Breast epithelium (tissue), 4 donors: ENCODE measurements around the gene YKT6. TPM values are rescaled to one million over a fixed set of nuclear protein-coding genes. Genes with fewer than 3 reads are reported as not detected.

Source experiments
- DNase-seq, 2 donors: peaks; one replicate each; pipeline ENCODE4 v3.0.0-alpha.2; 2019; ENCODE audit warnings: low spot score in 2 of 2
- H3K27ac ChIP-seq, 2 donors: fragments of 200-600 bp; sonication (generic) in 1 of 2; one replicate each; pipeline ENCODE4 v1.5.1; 2016 to 2019; ENCODE audit warnings: mild to moderate bottlenecking in 1 of 2
- H3K27me3 ChIP-seq, 2 donors: fragments of 200-600 bp; sonication (generic) in 1 of 2; one replicate each; pipeline versions ENCODE4 v1.5.1 to v1.6.0; 2017 to 2019; ENCODE audit warnings: control low read depth in 1 of 2, mild to moderate bottlenecking in 1 of 2
- H3K36me3 ChIP-seq: fragments of 200-600 bp; one replicate; pipeline ENCODE4 v1.5.1; 2019
- H3K4me1 ChIP-seq, 2 donors: fragments of 200-600 bp; sonication (generic); one replicate each; pipeline ENCODE4 v1.5.1; 2016 to 2019; ENCODE audit warnings: control low read depth in 1 of 2
- H3K4me3 ChIP-seq, 3 donors: fragments of 200-600 bp; sonication (generic); 1 replicate in 2 of 3; 2 replicates in 1 of 3; pipeline ENCODE4 v1.5.1; 2016 to 2019; ENCODE audit warnings: mild to moderate bottlenecking in 3 of 3, moderate library complexity in 2 of 3
- H3K9me3 ChIP-seq, 2 donors: fragments of 200-600 bp; sonication (generic) in 1 of 2; one replicate each; pipeline ENCODE4 v1.5.1; 2016 to 2019; ENCODE audit warnings: control low read depth in 1 of 2
- POLR2A ChIP-seq: fragments of 450-650 bp; IDR thresholded peaks from one replicate; pipeline ENCODE4 v1.6.1; 2016; ENCODE audit warnings: antibody characterized with exemption, mild to moderate bottlenecking, moderate library complexity
- POLR2AphosphoS5 ChIP-seq, 3 donors: sonication (generic); formaldehyde crosslinking; IDR thresholded peaks; one replicate each; pipeline ENCODE4 v1.6.1; 2017; ENCODE audit warnings: antibody characterized with exemption in 3 of 3
- intact Hi-C: fragments of 100-400 bp; cut with DNase I; formaldehyde crosslinking; loops from one replicate; pipeline ENCODE4 v1.15.1; 2023; ENCODE audit warnings: low total_unique reads
- total RNA-seq, 3 donors: library from RNA; depleted of rRNA; stranded (reverse); fragments of >200 nt; gene quantifications; one replicate each; pipeline ENCODE4 v1.1.0, GENCODE V29; 2016
- TF ChIP-seq, protein P1 (sequence below), 3 donors: fragments of 450-650 bp; IDR thresholded peaks; one replicate each; pipeline ENCODE4 v1.5.1; 2016 to 2017; ENCODE audit warnings: antibody characterized with exemption in 3 of 3, mild to moderate bottlenecking in 3 of 3, moderate library complexity in 3 of 3

Gene YKT6
- total RNA-seq, 3 donors from 2014 or later = 40.2 to 57.0 (median 49.4) TPM

DNA sequence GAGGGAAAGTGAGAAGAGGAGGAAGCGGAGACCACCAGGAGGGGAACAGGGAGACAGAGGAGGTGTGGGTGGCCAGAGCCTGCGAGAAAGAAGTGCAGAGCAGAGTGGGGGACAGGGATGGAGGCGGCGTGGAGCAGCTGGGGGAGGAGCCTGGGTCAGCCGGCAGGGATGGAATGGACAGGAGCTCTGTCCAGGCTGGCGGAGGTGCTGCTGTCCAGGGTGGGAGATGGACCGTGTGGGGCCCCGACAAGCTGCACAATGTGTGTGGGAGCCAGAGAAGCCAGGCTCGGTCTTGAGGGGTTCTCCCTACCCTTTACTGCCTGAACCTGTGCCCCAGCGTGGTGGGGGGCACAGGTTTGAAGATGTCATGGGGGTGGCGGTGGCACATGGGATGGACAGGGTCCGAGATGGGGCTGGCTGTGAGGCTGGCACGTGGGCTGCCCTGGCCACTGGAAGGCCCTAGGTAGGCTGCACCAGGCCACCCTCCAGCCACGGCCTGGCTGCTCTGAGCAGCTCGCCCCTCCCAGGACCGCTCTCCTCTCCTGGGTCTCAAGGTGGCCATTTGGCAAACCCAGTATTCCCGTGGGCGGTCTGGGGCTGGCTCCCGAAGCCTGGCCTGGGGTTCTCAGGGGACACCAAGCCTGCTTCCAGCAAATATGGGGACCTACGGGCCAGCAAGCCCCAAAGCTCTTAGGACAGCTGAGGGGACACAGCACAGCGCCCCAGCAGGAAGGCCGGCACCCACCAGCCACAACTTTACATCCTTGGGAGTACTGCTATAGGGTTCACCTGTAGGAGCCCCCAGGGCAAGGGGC, 32.3 kb downstream of the YKT6 start:
- no peak overlapping the region for H3K4me3 ChIP-seq
- no peak for DNase-seq
- intact Hi-C loops = no loop called here
- H3K27ac ChIP-seq = no peak overlapping the region
- H3K27me3 ChIP-seq = no peaks in the 10 kb centered on the region
- H3K4me1 ChIP-seq = no peaks in the 10 kb centered on the region
- no peaks in the 10 kb centered on the region for H3K36me3 ChIP-seq
- TF ChIP-seq, protein P1, sequence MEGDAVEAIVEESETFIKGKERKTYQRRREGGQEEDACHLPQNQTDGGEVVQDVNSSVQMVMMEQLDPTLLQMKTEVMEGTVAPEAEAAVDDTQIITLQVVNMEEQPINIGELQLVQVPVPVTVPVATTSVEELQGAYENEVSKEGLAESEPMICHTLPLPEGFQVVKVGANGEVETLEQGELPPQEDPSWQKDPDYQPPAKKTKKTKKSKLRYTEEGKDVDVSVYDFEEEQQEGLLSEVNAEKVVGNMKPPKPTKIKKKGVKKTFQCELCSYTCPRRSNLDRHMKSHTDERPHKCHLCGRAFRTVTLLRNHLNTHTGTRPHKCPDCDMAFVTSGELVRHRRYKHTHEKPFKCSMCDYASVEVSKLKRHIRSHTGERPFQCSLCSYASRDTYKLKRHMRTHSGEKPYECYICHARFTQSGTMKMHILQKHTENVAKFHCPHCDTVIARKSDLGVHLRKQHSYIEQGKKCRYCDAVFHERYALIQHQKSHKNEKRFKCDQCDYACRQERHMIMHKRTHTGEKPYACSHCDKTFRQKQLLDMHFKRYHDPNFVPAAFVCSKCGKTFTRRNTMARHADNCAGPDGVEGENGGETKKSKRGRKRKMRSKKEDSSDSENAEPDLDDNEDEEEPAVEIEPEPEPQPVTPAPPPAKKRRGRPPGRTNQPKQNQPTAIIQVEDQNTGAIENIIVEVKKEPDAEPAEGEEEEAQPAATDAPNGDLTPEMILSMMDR (IDR thresholded peaks at IDR 0.05) = no peak
- no peak for TF ChIP-seq POLR2AphosphoS5 (IDR thresholded peaks at IDR 0.05)
- TF ChIP-seq POLR2A = no peak
- H3K9me3 ChIP-seq = no peaks in the 10 kb centered on the region

DNA sequence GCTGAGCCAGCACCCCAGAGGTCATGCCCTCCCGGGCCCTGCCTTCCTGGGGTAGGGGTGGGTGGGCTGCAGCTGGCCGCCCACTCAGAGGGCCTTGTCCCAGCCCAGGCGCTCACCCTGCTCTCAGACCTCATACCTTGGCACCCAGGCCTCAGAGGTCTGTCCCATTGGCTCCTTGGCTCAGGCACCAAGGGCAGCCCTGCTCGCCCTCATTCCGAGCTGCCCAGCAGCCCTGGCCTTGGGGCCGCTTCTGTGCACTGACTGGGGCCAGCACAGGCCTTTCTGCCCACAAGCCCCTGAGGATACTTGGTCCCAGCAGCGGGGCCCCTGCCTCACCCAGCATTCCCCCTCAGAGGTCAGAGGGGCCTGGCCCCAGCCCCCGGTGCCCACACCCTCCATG, 34.3 kb downstream of the YKT6 start:
- intact Hi-C loops = no loop called here
- no peak overlapping the region for H3K4me3 ChIP-seq
- TF ChIP-seq, protein P1 (IDR thresholded peaks at IDR 0.05) = no peak
- TF ChIP-seq POLR2A (no peak), POLR2AphosphoS5 (IDR thresholded peaks at IDR 0.05) (no peak)
- no peaks in the 10 kb centered on the region for H3K9me3 ChIP-seq
- no peaks in the 10 kb centered on the region for H3K36me3 ChIP-seq
- no peak for DNase-seq
- no peak overlapping the region for H3K27ac ChIP-seq
- H3K4me1 ChIP-seq = no peaks in the 10 kb centered on the region
- H3K27me3 ChIP-seq = no peaks in the 10 kb centered on the region

DNA sequence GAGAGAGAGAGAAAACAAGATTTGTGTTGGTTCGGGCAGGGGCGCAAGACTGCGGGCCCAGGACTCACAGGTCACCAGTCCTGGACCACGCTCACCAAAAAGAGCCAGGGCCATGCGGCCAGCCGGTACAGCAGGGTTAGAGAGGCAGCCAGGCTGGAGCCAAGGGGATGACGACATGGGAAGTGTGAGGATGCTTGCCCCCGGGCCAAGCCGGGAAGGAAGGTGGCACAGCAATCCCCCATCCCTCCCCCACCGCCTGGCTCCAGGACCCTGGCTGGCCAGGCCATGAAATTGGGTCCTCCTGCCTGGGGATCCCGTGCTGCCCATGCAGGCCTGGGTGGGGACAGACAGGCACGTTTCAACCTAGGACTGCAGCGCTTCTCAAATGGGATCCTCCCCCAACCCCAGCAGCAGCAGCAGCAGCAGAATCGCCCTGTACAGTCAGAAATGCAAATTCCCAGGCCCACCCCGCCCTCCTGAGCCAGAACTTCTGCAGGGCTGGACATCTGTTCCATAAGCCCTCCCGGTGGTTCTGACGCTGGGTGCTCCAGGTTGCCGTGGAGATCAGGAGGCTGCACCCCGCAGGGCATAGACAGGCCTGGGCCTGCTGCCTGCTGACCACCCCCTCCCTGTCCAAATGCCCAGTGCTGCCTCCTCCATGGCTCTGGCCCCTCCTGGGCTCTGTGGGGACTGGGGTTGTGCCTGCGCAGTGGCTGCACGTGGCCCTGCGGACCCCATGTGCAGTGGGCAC, 35.0 kb downstream of the YKT6 start:
- no peaks in the 10 kb centered on the region for H3K27me3 ChIP-seq
- DNase-seq = no peak
- TF ChIP-seq POLR2AphosphoS5 (IDR thresholded peaks at IDR 0.05) (no peak), POLR2A (no peak)
- TF ChIP-seq, protein P1 (IDR thresholded peaks at IDR 0.05) = no peak
- no peak overlapping the region for H3K4me3 ChIP-seq
- H3K4me1 ChIP-seq = no peaks in the 10 kb centered on the region
- H3K27ac ChIP-seq = no peak overlapping the region
- no peaks in the 10 kb centered on the region for H3K9me3 ChIP-seq
- no peaks in the 10 kb centered on the region for H3K36me3 ChIP-seq
- intact Hi-C loops = no loop called here

DNA sequence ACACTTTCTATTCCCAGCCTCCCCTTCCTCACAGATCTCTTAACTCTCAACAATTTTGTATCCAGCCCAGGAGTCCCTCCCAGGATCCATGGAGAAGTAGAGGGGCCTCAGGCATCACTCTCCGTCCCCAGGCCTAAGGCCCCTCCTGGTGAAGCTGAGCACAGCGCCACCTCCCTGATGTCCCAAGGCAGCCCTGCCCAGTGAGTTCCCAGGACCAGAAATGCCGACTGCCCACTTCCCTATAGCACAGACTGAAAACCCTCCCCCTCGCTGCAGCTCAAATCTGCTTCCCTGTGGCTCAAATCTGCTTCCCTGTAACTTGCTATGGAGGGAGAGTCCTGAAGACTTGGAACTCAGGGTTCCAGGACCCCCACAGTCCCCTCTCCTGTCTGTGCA, 35.6 kb downstream of the YKT6 start:
- no peaks in the 10 kb centered on the region for H3K4me1 ChIP-seq
- H3K9me3 ChIP-seq = no peaks in the 10 kb centered on the region
- no peak overlapping the region for H3K4me3 ChIP-seq
- DNase-seq = no peak
- TF ChIP-seq POLR2AphosphoS5 (IDR thresholded peaks at IDR 0.05) = no peak
- no peak for TF ChIP-seq POLR2A
- TF ChIP-seq, protein P1 (IDR thresholded peaks at IDR 0.05) = no peak
- H3K27me3 ChIP-seq = no peaks in the 10 kb centered on the region
- no peaks in the 10 kb centered on the region for H3K36me3 ChIP-seq
- intact Hi-C loops = no loop called here
- H3K27ac ChIP-seq = no peak overlapping the region

DNA sequence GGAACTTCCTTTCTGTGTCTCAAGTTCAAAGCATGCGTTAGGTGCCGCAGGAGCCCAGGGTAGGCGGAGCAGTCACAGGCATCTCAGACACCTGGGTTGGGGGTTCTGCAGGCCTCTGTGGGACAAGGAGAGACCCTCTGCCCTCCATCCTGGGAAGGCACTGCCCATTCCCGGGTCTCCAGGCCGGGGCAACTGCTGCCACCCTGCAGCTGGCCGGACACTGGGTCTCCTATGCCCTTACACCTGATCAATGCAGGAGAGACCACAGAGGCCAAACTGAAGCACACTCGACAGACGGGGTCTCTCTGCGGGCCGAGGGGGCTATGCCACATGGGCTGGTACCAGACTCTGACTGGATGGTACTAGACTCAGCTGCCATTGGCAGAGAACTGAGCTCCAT, 36.9 kb downstream of the YKT6 start:
- H3K36me3 ChIP-seq = no peaks in the 10 kb centered on the region
- no peaks in the 10 kb centered on the region for H3K9me3 ChIP-seq
- no peak overlapping the region for H3K4me3 ChIP-seq
- H3K27me3 ChIP-seq = no peaks in the 10 kb centered on the region
- DNase-seq = no peak
- TF ChIP-seq, protein P1 (IDR thresholded peaks at IDR 0.05) = no peak
- TF ChIP-seq POLR2AphosphoS5 (IDR thresholded peaks at IDR 0.05) (no peak), POLR2A (no peak)
- no peaks in the 10 kb centered on the region for H3K4me1 ChIP-seq
- intact Hi-C loops = no loop called here
- H3K27ac ChIP-seq = no peak overlapping the region
